ENCODE data around the gene STARD13. TPM values are rescaled to one million over a fixed set of nuclear protein-coding genes. Genes with fewer than 3 reads are reported as not detected.
"Not testable (repeated sequence)": the region's sequence is repeated elsewhere in the genome, so short reads cannot be mapped to it uniquely, and the experiment has no call there.

The STARD13 gene
- polyA plus RNA-seq, 4 donors: 22.3 to 27.8 (median 24.3) TPM

DNA sequence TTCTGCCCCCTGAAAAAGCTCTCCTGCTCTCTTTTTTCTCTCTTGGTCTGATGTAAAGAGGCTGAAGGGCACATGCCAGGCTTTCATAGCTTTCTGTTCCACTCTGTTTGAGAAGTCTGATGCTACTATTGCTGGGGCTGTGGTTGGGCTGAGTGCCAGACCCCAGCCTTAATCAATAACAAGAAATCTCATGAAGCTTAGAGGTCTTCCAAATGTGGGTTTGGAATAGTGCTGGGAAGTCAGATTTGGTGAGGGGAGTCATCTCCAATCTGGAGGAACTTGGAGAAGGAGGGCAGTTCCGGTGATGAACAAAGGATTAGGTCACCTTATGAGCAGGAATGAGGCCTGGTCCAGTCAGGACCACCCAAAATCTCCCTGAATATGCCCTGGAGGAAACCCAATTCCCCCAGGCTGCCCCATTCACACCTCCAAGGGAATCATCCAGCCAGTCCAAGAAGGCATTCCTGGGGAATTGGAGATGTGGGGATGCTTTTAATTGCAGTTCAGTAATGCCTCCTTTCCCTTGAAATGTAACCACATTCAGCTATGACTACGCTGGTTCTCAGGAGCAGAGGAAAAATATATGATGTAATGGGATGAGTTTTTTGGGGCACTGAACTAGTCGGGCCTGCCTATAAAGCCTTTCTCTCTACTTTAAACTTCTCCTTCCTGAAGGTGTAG is 102.0 kb downstream of the STARD13 start:
- DNase-seq (ENCODE audit: low read depth in 4 of 4, low spot score in 2 of 4): no peak

DNA sequence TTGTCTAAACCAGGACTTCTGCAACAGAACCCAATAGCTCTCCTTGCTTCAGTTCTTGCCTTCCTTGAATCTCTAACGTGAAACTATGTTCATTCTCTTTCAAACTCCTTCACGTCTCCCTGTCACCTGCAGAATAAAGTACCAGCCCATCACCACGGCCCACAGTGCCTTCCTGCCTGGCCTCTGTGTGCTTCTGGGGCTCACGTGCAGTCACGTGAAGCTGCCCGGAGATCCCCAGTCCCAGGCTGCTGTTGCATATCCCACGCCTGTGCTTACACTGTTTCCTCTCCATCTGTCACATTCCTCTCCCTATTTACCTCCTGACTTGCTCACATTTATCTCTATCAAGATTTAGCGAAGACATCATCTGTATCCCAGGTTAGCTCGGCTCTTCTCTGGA is 102.8 kb downstream of the STARD13 start:
- no peak for DNase-seq (ENCODE audit: low read depth in 4 of 4, low spot score in 2 of 4)

DNA sequence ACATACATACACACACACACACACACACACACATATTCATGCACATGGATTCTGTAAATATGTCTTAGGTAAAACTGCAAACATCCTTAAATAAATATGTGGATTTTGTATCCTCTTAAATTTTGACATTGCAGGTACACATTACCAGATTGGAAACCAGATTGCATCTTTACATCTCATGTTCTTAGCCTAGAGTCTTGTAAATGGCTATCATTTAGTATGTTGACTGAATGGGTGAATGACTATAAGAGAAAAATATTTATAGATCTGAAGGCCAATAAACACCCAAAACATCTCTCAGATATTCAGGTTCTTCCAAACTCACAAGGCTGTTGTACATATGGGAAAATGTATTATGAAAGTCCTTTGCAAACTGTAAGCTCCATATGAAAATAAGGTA is 104.3 kb downstream of the STARD13 start:
- DNase-seq (ENCODE audit: low read depth in 4 of 4, low spot score in 2 of 4): no peak

DNA sequence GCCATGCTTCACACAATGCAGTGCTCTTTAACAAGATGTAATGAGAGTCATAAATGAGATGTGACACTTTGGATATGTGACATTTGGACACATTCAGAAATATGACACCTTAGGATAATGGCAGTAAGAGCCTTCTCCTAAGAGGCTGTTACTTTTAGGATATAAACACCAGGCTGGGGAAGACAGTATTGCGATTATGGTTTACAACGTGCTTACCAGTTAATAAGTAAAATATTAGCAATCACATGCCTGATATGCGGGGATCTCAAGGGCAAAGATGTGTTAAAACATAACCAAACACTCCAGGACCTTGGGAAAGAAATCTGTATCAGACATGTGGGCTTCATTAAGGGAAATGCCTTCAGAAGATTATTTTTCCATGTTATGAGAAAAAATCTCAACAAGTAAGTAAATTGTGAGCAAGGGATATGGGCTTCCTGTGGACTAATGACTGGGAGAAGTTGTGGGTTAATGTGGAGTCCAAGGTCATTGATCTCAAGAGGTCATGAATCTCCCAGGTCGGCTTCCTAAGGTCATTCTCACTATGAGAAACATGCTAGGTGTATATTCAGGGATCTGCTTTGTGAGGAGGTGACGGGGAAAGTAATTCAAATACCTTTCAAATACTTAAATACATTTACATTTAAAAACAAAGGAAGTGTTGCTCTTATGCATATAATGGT is 105.3 kb downstream of the STARD13 start:
- DNase-seq (ENCODE audit: low read depth in 4 of 4, low spot score in 2 of 4): no peak

DNA sequence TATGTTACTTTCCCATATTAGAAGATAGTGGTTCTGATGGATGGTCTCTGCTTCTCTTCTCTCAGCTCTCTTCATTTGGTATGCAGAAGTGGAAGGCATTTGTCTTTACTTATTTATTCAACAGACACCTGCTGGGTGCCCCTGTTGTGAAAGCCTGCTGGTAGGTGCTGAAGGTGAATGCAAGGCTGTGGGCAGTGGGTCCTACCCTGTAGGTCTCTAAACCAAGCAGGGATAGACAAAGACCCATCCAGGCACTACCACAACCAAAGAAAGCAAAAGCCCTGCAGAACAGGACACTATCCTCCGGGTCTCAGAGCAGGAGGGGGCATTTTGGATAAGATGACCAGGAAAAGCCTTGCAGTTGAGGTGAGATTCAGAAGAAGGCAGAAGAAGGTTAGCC is 106.1 kb downstream of the STARD13 start:
- DNase-seq (ENCODE audit: low read depth in 4 of 4, low spot score in 2 of 4): no peak

DNA sequence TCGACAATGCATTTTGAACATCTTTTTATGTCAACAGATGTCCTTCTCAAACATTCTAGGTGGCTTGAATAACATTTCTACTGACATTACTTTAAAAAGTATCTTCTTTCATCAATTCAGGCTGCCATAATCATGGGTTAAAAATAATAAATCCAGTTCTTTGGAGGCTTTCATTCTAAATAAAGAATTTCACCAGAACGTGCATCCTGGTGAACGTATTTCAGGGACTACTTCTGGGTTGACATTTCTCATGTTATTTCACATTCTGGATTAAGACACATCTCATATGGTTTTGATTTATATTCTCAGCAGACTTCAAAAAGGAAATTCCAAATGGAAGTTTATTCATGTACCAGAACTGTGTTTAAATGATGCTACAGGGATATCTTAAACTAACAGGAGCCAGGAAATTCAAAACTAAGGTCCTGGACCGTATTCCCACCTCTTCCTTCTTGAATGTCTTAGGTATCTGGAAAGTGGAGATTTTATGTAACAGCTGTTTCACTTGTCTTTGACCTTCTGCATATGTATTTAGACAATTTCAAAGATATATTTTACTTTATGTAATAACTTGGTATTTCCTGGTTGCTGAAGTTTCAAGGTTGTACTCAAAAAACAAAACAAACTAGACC is 107.2 kb downstream of the STARD13 start:
- DNase-seq (ENCODE audit: low read depth in 4 of 4, low spot score in 2 of 4): no peak

DNA sequence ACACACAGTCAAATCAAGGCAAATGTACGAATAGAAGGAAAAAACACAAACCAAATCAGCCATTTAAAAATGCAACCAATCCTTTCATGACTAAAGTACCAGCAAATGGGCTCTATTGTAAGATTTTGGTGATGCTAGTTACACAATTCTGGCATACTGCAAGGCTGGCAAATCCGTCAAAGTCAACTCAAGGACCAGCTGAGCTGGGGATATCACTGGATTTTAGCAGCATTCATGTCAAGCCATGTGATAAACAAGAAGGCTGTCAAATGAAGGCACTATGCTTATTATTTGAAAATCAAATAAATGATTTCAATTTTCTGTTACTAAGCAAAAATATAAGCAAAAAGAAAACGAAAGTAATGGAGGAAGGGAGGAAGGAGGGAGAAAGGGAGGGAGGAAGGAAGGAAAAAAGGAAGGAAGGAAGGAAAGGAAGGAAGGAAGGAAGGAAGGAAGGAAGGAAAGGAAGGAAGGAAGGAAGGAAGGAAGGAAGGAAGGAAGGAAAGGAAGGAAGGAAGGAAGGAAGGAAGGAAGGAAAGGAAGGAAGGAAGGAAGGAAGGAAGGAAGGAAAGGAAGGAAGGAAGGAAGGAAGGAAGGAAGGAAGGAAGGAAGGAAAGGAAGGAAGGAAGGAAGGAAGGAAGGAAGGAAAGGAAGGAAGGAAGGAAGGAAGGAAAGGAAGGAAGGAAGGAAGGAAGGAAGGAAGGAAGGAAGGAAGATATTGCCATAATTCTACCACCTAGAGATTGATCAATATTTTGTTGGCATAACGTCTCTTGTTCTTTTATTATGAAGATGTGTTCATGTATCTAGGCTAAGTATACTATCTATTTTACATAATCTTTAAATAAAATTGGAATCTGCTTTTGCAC is 108.0 kb downstream of the STARD13 start:
- not testable (repeated sequence) for DNase-seq (ENCODE audit: low read depth in 4 of 4, low spot score in 2 of 4)

DNA sequence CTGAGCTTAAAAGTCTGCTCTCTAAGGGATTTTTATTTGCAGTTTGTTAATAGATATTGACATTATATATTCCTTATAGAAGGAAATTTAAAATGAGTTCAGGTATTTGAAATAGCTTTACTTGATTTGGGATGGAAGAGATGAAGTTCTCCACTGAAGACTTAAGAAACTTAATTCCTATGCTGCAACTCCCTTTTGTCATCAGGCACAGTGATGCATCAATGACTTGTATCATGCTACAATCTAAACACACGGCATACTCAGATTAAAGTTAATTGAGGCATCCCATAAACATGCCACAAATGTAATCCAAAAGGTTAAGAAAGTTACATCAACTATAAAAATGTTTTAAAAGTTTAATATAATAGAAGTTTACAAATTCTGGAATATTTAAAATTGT is 109.0 kb downstream of the STARD13 start:
- DNase-seq (ENCODE audit: low read depth in 4 of 4, low spot score in 2 of 4): no peak

DNA sequence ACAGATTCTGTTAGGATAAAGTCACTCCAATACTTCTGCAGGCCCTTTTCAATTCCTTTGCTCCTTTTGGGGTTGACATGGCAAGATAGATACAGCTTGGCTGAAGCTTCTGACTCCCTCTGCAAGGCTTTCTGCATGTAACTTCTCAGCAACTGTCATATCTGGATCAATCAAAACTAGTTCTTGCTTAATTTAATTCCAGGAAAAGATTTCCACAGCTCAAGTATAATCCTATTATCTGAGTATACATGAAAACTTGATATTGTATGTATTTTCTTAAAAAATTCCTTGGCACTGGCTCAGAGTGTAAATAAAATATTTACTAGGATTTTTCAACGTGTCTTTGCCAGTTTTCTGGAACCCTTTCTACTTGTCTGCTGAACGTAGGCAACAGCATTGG is 109.6 kb downstream of the STARD13 start:
- no peak for DNase-seq (ENCODE audit: low read depth in 4 of 4, low spot score in 2 of 4)

DNA sequence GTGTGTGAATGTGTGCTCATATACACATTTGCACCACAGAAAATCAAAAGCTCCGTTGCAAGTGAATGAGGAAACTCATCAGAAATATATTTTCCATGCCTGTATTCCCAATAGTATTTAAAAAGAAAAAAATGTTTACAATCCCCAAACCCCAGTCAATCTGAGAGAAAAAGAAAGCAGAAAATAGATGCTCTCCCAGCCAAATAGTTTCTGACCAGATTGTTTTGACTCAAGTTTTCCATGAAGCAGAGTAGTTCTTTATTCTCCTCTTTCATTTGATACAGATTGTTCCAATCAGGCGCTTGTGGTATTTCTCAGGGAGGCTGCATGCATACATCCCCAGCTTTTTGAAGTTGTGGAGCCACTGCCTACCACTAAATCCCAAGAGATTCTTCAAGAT is 110.6 kb downstream of the STARD13 start:
- no peak for DNase-seq (ENCODE audit: low read depth in 4 of 4, low spot score in 2 of 4)

DNA sequence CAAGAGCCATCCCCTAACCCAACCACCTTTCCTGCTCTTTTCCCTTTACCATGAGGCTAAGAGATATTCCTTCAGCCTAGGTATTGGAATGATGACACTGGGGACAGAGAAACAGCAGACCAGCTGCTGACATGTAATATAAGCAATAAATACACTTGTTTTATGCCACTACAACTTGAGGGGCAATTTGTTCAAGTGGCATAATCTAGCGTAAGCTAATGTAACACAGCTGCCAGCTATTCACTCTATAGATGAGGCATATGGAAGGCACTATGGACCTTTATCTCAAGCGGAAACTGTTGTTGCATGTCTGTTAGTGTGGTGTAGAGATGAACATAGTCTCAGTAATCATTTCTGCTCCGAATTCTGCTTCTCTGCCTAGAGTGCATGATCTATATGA is 111.1 kb downstream of the STARD13 start:
- DNase-seq (ENCODE audit: low read depth in 4 of 4, low spot score in 2 of 4): no peak

DNA sequence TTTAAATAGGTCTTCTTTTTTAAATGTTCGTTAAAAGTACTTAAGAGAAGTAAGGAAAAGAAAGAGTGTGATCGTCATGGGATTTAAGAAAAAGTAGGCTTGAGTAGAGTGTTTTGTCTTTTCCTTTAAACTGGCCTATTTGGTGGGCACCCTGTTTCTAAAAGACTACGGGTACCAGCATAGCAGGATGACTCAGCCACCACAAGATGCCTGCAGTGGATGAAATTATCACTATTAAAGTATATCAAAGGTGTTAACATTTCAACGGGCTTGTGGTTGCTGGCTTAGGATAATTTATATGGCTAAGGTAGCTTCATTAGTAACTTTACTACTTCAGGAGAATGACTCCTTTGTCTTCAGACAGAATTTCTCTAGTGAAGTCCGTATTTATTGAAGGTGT is 112.6 kb downstream of the STARD13 start:
- no peak for DNase-seq (ENCODE audit: low read depth in 4 of 4, low spot score in 2 of 4)

DNA sequence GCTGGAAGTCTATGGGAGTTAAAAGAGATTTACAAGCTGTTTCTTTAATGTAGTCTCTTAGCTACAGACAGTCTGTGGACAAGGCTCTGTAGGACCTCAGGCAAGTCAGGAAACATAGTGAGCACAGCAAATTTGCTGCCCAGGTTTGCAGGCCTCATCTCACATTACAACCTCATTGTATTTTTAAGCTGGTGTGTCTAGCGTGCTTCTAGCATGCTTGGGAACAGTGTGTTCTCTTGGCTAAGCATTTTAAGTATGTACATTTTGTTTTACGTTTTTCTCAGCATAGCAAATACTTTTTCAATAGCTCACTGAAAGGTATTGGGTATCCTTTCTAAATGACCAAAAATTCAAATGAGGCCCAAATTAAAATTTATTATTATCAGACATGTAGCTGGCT is 113.2 kb downstream of the STARD13 start:
- DNase-seq (ENCODE audit: low read depth in 4 of 4, low spot score in 2 of 4): no peak

DNA sequence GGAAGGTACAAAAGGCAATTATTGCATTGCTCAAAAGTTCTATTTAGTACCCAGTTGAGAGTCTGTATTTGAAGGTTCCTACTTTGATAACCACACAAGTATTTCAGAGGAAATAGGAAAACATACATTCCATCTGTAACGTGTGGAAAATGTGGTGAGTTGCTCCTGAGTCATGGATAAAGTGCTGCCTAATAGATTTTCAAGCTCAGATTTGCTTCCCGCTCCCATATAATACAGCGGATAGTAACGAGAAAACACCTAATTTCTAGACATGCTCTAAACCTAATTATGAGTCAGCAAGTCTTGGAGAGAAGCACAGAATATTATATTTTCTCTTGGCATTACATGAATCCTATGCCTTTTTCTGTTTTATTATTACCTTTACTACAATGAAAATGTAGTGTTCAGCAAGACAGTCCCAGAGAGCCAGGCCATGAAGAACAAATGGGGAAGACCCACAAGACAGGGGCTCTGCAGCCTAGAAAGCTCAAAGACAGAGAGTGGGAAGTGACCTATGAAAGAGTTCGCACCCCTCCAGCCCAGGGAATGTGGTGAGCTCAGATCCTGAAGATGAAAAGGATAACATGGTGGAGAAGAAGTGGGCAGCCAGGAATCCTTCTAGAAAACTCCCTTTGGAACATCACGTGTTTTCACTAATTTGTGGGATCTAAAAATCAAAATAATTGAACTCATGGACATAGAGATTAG is 116.1 kb downstream of the STARD13 start:
- DNase-seq (ENCODE audit: low read depth in 4 of 4, low spot score in 2 of 4): no peak

DNA sequence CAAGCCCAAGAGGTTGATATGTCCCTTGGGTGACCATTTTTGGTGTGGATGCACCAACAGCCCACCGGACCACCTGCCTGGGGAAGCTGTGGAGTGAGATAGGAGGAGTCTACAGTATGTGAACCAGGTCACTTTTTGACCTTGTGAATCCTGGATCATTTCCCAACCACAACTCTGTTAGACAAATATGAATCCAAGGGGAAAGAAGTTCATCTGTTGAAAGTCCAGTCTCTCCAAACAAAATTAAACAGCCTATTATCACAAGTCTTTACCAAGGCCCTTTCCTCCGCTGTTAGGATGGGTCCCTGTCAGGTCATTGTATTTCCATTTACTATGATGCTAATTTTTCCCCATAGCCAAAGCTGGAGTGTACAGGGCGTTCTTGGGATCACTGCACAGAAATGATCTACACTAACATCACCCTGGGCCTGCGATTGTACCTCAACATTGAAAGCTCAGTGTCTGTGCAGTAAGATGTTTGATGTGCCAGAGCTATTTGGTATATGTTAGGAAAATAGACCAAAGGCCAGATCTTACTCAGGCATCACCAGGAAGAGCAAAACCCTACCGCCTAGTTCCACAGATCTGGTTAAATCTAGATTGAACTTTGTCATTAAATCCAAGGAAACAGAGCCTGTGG is 117.1 kb downstream of the STARD13 start:
- no peak for DNase-seq (ENCODE audit: low read depth in 4 of 4, low spot score in 2 of 4)

DNA sequence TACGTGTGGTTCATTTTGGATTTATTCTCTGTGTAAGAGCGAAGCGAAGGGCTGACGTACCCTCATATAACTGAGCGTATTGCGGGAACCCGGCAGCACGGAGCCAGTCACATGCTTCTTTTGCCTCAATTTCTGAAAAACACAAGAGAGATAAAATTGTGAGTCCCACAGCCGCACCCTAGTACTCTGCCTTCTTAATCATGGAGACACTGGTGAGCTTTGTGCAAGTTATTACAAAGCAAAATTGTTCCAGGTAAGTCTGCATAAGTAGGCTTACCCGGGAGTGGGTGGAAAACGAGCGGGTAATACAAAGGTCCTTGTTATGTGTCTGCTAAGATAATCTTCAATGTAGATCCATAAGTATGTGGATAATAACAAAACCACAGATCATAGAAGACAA is 118.1 kb downstream of the STARD13 start:
- DNase-seq (ENCODE audit: low read depth in 4 of 4, low spot score in 2 of 4): no peak

DNA sequence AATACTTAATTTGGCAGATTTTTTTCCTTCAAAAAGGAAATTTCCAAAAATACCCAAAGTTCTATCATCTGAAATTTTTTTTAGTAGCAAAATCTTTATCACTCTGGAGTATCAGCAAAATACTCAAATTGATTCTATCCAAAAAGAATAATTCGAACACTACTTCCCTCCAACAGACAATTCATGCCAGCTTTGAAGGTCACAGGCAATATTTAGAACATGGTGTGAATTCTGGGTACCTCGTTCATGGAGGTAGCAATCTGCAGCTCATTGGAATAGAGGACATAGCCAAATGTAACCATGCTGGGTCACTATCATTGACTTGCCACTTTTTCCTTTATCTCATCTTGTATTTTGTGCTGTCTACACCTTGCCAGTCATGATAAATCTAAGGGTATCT is 119.8 kb downstream of the STARD13 start:
- no peak for DNase-seq (ENCODE audit: low read depth in 4 of 4, low spot score in 2 of 4)

DNA sequence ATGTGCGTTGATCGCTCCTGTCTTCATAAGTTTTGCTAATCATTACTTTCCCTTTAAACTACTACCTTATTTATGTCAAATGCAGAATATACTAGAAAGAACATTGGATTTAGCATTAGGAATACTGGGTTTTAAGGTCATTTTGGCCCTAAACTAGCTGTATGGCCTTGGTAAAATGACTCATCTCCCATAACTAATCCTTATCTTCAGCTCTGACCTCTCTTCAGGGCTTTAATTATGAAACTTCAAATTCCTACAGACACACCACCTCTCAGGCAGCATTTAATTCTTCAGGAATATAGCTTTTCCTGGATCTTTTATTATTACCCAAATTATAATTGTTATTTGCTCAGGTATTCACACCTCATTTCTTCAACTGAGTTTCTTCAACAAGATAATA is 121.2 kb downstream of the STARD13 start:
- no peak for DNase-seq (ENCODE audit: low read depth in 4 of 4, low spot score in 2 of 4)

DNA sequence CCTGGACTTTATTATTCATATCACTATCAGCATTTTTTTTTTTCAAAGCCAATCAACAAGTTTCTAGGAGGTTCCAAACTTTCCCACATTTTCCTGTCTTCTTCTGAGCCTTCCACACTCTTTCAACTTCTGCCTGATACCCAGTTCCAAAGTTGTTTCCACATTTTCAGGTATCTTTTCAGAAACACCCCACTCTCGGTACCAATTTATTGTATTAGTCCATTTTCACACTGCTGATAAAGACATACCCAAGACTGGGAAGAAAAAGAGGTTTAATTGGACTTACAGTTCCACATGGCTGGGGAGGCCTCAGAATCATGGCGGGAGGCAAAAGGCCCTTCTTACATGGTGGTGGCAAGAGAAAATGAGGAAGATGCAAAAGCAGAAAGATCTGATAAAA is 122.8 kb downstream of the STARD13 start:
- DNase-seq (ENCODE audit: low read depth in 4 of 4, low spot score in 2 of 4): not testable (repeated sequence)

DNA sequence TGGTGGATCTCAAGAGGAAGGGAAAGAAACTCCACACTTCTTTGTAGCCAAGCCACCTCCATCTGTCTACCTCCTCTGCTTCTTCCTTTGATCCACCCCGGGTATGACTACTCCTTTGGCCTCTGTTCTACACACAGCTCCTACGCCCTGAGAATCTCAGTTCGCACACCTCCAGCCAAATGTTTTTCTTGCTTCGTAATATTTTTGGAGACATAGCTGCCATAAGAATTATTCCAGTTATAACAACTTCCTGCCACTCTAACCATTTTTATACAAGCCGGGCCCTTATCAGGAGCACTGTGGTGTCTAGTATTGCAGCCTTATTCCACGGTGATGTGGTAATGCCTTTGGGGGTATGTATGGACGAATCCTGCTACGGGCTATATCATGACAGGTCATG is 126.7 kb downstream of the STARD13 start:
- DNase-seq (ENCODE audit: low read depth in 4 of 4, low spot score in 2 of 4): no peak
